MM.1S (cell line): ENCODE data around the gene PSPN.
A peak's percentile ranks its signal among the peaks of the same experiment; 100 is the strongest.
"Not testable (repeated sequence)": the region's sequence is repeated elsewhere in the genome, so short reads cannot be mapped to it uniquely, and the experiment has no call there.

Experiments used
- DNase-seq: peaks from one replicate; pipeline ENCODE4 v3.0.0-alpha.2; 2015
- H2AFZ ChIP-seq: fragments of 300-600 bp; sonication (generic); 2 replicates; pipeline ENCODE4 v1.6.0; 2016; ENCODE audit warnings: antibody characterized with exemption, low read length
- H3F3A ChIP-seq: fragments of 300-600 bp; sonication (generic); 2 replicates; pipeline ENCODE4 v1.6.1; 2016; ENCODE audit warnings: mild to moderate bottlenecking, antibody characterized with exemption, low read length, moderate library complexity, mixed read lengths; ENCODE audit not compliant: insufficient read depth
- H3K27ac ChIP-seq: fragments of 300-600 bp; sonication (generic); 2 replicates; pipeline ENCODE4 v1.5.1; 2016; ENCODE audit warnings: mild to moderate bottlenecking, low read length
- H3K27me3 ChIP-seq: fragments of 300-600 bp; sonication (generic); replicated peaks from 2 replicates; pipeline ENCODE4 v1.6.0; 2016; ENCODE audit warnings: low read length; ENCODE audit not compliant: insufficient read depth
- H3K36me3 ChIP-seq: fragments of 300-600 bp; sonication (generic); replicated peaks from 2 replicates; pipeline ENCODE4 v1.6.1; 2016; ENCODE audit warnings: mild to moderate bottlenecking, low read length, mixed read lengths; ENCODE audit not compliant: insufficient read depth
- H3K4me1 ChIP-seq: fragments of 300-600 bp; sonication (generic); 2 replicates; pipeline ENCODE4 v1.6.1; 2016; ENCODE audit warnings: low read length, mixed read lengths
- H3K4me2 ChIP-seq: fragments of 300-600 bp; sonication (generic); 2 replicates; pipeline ENCODE4 v1.6.0; 2016; ENCODE audit warnings: low read depth, low read length
- H3K4me3 ChIP-seq: fragments of 300-600 bp; sonication (generic); 2 replicates; pipeline ENCODE4 v1.5.1; 2016; ENCODE audit warnings: low read length, mixed read lengths
- H3K79me2 ChIP-seq: fragments of 300-600 bp; sonication (generic); 2 replicates; pipeline ENCODE4 v1.6.1; 2016; ENCODE audit warnings: mixed run types, low read length, mixed read lengths
- H3K9ac ChIP-seq: fragments of 300-600 bp; sonication (generic); 2 replicates; pipeline ENCODE4 v1.6.1; 2016; ENCODE audit warnings: low read length, mixed read lengths
- H3K9me2 ChIP-seq: fragments of 300-600 bp; sonication (generic); replicated peaks from 2 replicates; pipeline ENCODE4 v1.6.1; 2016; ENCODE audit warnings: mild to moderate bottlenecking, low read length, mixed read lengths; ENCODE audit not compliant: insufficient read depth
- H3K9me3 ChIP-seq: fragments of 300-600 bp; sonication (generic); replicated peaks from 2 replicates; pipeline ENCODE4 v1.6.1; 2016; ENCODE audit warnings: mild to moderate bottlenecking, low read length, mixed read lengths; ENCODE audit not compliant: insufficient read depth
- H4K20me1 ChIP-seq: fragments of 300-600 bp; sonication (generic); 2 replicates; pipeline ENCODE4 v1.6.1; 2016; ENCODE audit warnings: mild to moderate bottlenecking, low read length, moderate library complexity, mixed read lengths; ENCODE audit not compliant: insufficient read depth
- EZH2 ChIP-seq: fragments of 300-600 bp; sonication (generic); optimal IDR thresholded peaks from 2 replicates; pipeline ENCODE3; 2017; ENCODE audit warnings: low read depth, mild to moderate bottlenecking, antibody characterized with exemption, low read length, mixed read lengths
- EZH2phosphoT487 ChIP-seq: fragments of 300-600 bp; sonication (generic); IDR thresholded peaks from 2 replicates; pipeline ENCODE4 v1.6.1; 2018; ENCODE audit warnings: antibody characterized with exemption, low read length
- TF ChIP-seq, protein P1 (sequence below): fragments of 300-600 bp; sonication (generic); IDR thresholded peaks from 2 replicates; pipeline ENCODE4 v1.5.1; 2016; ENCODE audit warnings: antibody characterized with exemption, low read length, mixed read lengths

The PSPN gene

GRCh38 chr19:6362027-6362350 lies 13.7 kb downstream of the PSPN start:
- Histone ChIP-seq H3K9ac (peak overlapping the region; percentile 91), H3K9me2 (no peaks in the 10 kb centered on the region), H3K79me2 (peaks cover 28% of the 10 kb centered on the region), H3F3A (peaks cover 3% of the 10 kb centered on the region; the same call in 1 of the 2 replicates), H3K27ac (peak overlapping the region; percentile 45; the same call in 1 of the 2 replicates), H3K9me3 (no peaks in the 10 kb centered on the region), H3K4me2 (peak overlapping the region; percentile 96), H3K4me3 (peak overlapping the region; percentile 82), H3K36me3 (peaks cover 3% of the 10 kb centered on the region), H3K4me1 (no peaks in the 10 kb centered on the region), H4K20me1 (no peaks in the 10 kb centered on the region), H2AFZ (peak overlapping the region; percentile 92), H3K27me3 (peaks cover 23% of the 10 kb centered on the region)
- DNase-seq = no peak
- TF ChIP-seq, protein P1, sequence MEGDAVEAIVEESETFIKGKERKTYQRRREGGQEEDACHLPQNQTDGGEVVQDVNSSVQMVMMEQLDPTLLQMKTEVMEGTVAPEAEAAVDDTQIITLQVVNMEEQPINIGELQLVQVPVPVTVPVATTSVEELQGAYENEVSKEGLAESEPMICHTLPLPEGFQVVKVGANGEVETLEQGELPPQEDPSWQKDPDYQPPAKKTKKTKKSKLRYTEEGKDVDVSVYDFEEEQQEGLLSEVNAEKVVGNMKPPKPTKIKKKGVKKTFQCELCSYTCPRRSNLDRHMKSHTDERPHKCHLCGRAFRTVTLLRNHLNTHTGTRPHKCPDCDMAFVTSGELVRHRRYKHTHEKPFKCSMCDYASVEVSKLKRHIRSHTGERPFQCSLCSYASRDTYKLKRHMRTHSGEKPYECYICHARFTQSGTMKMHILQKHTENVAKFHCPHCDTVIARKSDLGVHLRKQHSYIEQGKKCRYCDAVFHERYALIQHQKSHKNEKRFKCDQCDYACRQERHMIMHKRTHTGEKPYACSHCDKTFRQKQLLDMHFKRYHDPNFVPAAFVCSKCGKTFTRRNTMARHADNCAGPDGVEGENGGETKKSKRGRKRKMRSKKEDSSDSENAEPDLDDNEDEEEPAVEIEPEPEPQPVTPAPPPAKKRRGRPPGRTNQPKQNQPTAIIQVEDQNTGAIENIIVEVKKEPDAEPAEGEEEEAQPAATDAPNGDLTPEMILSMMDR = no peak
- TF ChIP-seq EZH2phosphoT487 (no peak), EZH2 (no peak)

DNA sequence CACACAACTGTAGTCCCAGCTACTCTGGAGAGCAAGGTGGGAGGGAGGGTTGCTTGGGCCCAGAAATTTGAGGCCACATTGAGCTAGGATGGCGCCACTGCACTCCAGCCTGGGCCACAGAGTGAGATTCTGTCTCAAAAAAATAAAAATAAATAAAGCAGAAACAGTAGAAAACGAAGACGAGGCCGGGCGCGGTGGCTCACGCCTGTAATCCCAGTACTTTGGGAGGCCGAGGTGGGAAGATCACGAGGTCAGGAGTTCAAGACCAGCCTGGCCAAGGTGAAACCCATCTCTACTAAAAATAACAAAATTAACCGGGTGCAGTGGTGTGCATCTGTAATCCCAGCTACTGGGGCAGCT lies 14.9 kb downstream of the PSPN start:
- peak overlapping the region; percentile 42; the same call in 1 of the 2 replicates for H2AFZ ChIP-seq

DNA sequence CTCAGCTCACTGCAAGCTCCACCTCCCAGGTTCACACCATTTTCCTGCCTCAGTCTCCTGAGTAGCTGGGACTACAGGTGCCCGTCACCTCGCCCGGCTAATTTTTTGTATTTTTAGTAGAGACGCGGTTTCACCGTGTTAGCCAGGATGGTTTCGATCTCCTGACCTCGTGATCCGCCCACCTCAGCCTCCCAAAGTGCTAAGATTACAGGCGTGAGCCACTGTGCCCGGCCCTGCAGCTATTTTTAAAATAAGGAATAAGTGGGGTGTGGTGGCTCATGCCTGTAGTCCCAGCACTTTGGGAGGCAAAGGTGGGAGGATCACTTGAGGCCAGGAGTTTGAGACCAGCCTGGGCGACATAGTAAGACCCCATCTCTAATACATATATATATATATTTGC lies 15.3 kb downstream of the PSPN start:
- peaks cover 28% of the 10 kb centered on the region for H3K79me2 ChIP-seq
- not testable (repeated sequence) for H3K9me3 ChIP-seq, H3K9ac ChIP-seq, H3K4me2 ChIP-seq, DNase-seq, H3K9me2 ChIP-seq, H4K20me1 ChIP-seq, H3K36me3 ChIP-seq, H2AFZ ChIP-seq, H3K4me3 ChIP-seq, H3F3A ChIP-seq, H3K27ac ChIP-seq, H3K4me1 ChIP-seq
- H3K27me3 ChIP-seq = peaks cover 28% of the 10 kb centered on the region

More for the DNA sequence above, 14.9 kb downstream of the PSPN start:
- H4K20me1 ChIP-seq, H3K27ac ChIP-seq, DNase-seq, H3K9me2 ChIP-seq, H3K9me3 ChIP-seq, H3F3A ChIP-seq, H3K4me1 ChIP-seq, H3K36me3 ChIP-seq: not testable (repeated sequence)
- H3K4me2 ChIP-seq = peak overlapping the region; percentile 96; the same call in 1 of the 2 replicates
- H3K4me3 ChIP-seq = peak overlapping the region; percentile 82
- peaks cover 28% of the 10 kb centered on the region for H3K27me3 ChIP-seq
- H3K9ac ChIP-seq = peak overlapping the region; percentile 91; the same call in 1 of the 2 replicates
- H3K79me2 ChIP-seq = peaks cover 28% of the 10 kb centered on the region

DNA sequence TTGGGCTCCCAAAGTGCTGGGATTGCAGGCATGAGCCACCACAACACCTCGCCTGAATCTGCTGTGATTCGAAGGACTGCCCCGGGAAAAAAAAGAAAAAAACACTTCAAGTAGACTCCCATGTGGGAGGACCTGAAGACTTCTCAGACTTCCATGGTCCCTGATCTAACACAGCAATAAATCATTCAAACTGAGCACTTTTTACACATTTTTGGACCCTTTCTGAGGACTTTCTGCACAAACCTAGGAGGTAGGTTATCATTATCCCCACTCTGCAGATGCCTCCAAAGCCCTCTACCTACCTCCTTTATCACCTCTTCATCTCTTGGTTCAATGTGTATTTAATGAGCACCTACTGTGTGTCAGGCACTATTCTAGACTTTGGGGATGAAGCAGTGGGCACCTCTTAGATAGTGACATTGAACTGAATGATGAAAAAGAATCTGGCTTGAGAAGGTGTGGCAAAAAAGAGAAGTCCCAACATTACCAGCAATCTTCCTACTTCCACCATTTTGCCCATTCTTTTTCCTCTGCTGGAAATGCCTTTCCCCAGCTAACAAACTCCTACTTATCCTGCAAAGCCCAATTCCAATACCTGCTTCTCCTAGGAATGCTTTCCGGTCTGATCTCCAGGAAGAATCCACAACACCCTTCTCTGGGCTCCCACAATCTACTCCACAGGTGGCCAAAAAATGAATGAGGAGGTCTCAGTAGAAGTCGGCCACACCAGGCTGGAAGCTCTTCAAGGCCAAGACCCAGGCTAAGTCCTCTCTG lies 16.0 kb downstream of the PSPN start:
- H3K9me2 ChIP-seq = no peaks in the 10 kb centered on the region
- H3K79me2 ChIP-seq = peaks cover 28% of the 10 kb centered on the region
- no peak overlapping the region for H3K4me3 ChIP-seq
- no peak overlapping the region for H2AFZ ChIP-seq
- no peaks in the 10 kb centered on the region for H3K4me1 ChIP-seq
- H3K4me2 ChIP-seq = no peak overlapping the region
- no peak overlapping the region for H3K9ac ChIP-seq
- no peaks in the 10 kb centered on the region for H3K9me3 ChIP-seq
- peaks cover 3% of the 10 kb centered on the region; the same call in 1 of the 2 replicates for H3F3A ChIP-seq
- no peak for TF ChIP-seq EZH2phosphoT487
- TF ChIP-seq EZH2 = no peak
- TF ChIP-seq, protein P1 = no peak
- no peaks in the 10 kb centered on the region for H4K20me1 ChIP-seq
- H3K27me3 ChIP-seq = peaks cover 28% of the 10 kb centered on the region
- no peak overlapping the region for H3K27ac ChIP-seq
- no peak for DNase-seq
- H3K36me3 ChIP-seq = peaks cover 3% of the 10 kb centered on the region; the same call in 1 of the 2 replicates
